ENCODE data around the gene STX12. TPM values are rescaled to one million over a fixed set of nuclear protein-coding genes. Genes with fewer than 3 reads are reported as not detected.
"Not testable (repeated sequence)": the region's sequence is repeated elsewhere in the genome, so short reads cannot be mapped to it uniquely, and the experiment has no call there.

STX12 gene
- total RNA-seq, 1 experiment from 2014 or later = 16.3 TPM

DNA sequence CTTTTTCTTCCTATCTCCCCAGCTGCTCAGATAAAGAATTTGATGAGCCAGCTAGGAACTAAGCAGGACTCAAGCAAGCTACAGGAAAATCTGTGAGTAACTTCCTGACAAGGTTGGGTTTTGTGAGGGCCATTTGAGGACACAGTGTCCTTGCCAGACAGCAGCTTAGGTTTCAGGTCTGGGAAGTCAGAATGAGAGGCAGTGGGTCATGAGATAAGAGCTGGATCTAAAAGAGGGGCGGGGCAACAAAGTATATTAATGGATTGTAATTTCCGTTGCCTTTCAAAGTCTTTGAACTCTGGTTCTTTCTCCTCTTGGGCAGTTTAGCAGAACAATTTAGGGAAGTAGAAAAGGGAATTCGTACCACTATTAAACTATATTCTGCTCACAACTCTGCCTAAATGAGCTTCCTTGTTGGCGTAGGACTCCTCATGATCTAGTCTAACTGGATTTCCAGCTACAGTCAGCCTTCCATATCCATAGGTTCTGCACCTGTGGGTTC lies 16.6 kb downstream of the STX12 start:
- Histone ChIP-seq H3K4me3 (ENCODE audit: insufficient read depth, low read depth, low read length) (no peak overlapping the region), H3K36me3 (replicated peaks; ENCODE audit: control insufficient read depth, insufficient read depth, low read length) (no peaks in the 10 kb centered on the region), H3K27me3 (ENCODE audit: control insufficient read depth, insufficient read depth, low read length) (no peaks in the 10 kb centered on the region)
- no peak for DNase-seq

DNA sequence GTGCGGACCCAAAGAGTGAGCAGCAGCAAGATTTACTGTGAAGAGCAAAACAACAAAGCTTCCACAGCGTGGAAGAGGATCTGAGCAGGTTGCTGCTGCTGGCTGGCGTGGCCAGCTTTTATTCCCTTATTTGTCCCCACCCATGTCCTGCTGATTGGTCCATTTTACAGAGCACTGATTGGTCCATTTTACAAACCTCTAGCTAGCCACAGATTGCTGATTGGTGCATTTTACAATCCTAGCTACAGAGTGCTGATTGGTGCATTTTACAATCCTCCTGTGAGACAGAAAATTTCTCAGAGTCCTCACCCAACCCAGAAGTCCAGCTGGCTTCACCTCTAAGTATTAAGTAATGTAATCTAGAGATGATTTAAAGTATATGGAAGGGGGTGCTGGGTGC lies 17.3 kb downstream of the STX12 start:
- DNase-seq; H3K4me3 ChIP-seq (ENCODE audit: insufficient read depth, low read depth, low read length); H3K27me3 ChIP-seq (ENCODE audit: control insufficient read depth, insufficient read depth, low read length); H3K36me3 ChIP-seq (replicated peaks; ENCODE audit: control insufficient read depth, insufficient read depth, low read length): not testable (repeated sequence)

DNA sequence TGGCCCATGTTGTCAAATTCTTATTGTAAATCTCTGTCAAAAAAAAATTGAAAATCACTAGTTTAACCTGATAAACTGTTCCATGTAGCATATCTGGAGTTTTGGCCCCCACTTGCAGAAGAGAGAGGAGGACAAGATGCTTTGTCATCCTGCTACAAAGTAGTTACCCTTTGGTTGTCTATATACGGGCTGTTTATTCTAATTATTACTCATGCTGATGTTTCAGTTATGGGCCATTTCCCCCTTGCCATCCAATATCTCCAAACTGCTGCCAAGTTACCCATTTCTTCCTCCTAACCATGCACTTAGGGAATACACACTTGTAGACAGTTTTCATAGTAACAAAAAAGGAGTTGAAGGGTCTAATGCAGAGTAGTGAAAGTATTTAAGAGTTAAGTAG lies 22.6 kb downstream of the STX12 start:
- Histone ChIP-seq H3K36me3 (replicated peaks; ENCODE audit: control insufficient read depth, insufficient read depth, low read length) (0 out of 2 replicates have a peak, but pooled peaks cover 1% of the 10 kb centered on the region), H3K4me3 (ENCODE audit: insufficient read depth, low read depth, low read length) (no peak overlapping the region), H3K27me3 (ENCODE audit: control insufficient read depth, insufficient read depth, low read length) (no peaks in the 10 kb centered on the region)
- DNase-seq = no peak

DNA sequence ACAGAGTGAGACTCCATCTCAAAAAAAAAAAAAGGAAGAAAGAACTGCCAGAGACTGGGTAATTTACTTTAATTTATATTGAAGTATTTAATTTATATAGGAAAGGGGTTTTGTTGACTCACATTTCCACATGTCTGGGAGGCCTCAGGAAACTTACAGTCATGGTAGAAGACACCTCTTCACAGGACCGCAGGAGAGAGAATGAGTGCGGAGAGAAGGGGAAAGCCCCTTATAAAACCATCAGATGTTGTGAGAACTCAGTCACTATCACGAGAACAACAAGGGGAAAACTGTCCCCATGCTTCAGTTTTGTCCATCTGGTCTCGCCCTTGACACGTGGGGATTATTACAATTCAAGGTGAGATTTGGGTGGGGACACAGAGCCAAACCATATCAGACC lies 31.8 kb downstream of the STX12 start:
- peaks cover 1% of the 10 kb centered on the region; the same call in 1 of the 2 replicates for H3K36me3 ChIP-seq (replicated peaks; ENCODE audit: control insufficient read depth, insufficient read depth, low read length)
- no peak for DNase-seq
- H3K4me3 ChIP-seq (ENCODE audit: insufficient read depth, low read depth, low read length) = no peak overlapping the region
- H3K27me3 ChIP-seq (ENCODE audit: control insufficient read depth, insufficient read depth, low read length) = no peaks in the 10 kb centered on the region

DNA sequence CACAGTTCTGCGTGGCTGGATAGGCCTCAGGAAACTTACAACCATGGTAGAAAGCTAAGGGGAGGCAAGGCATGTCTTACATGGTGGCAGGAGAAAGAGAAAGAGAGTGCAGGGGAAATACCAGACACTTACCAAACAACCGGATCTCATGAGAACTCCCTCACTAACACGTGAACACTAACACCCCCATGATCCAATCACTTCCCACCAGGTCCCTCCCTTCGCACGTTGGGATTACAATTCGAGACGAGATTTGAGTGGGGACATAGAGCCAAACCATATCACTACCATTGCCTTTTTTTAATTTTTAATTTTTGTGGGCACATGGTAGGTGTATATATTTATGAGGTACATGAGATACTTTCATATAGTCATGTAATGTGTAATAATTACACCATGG lies 33.7 kb downstream of the STX12 start:
- peaks cover 1% of the 10 kb centered on the region; the same call in 1 of the 2 replicates for H3K36me3 ChIP-seq (replicated peaks; ENCODE audit: control insufficient read depth, insufficient read depth, low read length)
- no peak for DNase-seq
- no peak overlapping the region for H3K4me3 ChIP-seq (ENCODE audit: insufficient read depth, low read depth, low read length)
- H3K27me3 ChIP-seq (ENCODE audit: control insufficient read depth, insufficient read depth, low read length) = no peaks in the 10 kb centered on the region

DNA sequence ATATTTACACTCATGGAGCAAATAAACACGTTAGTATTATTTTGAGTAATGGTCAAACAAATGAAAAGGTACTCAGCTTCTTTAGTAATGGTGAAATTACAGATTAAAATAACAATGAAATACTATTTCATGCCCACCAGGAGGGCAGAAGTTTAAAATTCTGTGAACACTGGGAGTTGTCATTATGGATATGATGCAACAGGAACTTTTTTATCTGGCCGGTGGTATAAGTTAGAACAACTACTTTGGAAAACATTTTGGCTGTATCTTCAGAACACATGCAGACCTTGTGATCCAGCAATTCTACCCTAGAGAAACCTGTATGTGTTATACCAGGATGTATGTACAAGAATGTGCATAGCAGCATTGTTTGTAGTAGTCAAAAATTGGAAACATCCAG lies 34.4 kb downstream of the STX12 start:
- peaks cover 1% of the 10 kb centered on the region; the same call in 1 of the 2 replicates for H3K36me3 ChIP-seq (replicated peaks; ENCODE audit: control insufficient read depth, insufficient read depth, low read length)
- no peak for DNase-seq
- H3K4me3 ChIP-seq (ENCODE audit: insufficient read depth, low read depth, low read length) = no peak overlapping the region
- H3K27me3 ChIP-seq (ENCODE audit: control insufficient read depth, insufficient read depth, low read length) = no peaks in the 10 kb centered on the region

DNA sequence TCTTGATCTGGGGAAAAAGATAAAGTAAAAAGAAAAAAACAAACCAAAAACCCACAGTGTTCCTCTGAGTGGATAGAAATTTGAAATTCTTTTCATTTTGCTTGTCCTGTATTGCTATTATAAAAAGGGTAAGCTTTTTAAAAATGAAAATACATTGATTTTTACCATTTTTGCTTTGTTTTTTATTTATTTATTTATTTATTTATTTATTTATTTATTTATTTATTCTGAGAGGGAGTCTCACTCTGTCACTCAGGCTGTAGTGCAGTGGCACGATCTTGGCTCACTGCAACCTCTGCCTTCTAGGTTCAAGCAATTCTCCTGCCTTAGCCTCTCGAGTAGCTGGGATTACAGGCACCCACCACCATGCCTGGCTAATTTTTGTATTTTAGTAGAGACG lies 35.1 kb downstream of the STX12 start:
- not testable (repeated sequence) for H3K27me3 ChIP-seq (ENCODE audit: control insufficient read depth, insufficient read depth, low read length); H3K4me3 ChIP-seq (ENCODE audit: insufficient read depth, low read depth, low read length); H3K36me3 ChIP-seq (replicated peaks; ENCODE audit: control insufficient read depth, insufficient read depth, low read length); DNase-seq

DNA sequence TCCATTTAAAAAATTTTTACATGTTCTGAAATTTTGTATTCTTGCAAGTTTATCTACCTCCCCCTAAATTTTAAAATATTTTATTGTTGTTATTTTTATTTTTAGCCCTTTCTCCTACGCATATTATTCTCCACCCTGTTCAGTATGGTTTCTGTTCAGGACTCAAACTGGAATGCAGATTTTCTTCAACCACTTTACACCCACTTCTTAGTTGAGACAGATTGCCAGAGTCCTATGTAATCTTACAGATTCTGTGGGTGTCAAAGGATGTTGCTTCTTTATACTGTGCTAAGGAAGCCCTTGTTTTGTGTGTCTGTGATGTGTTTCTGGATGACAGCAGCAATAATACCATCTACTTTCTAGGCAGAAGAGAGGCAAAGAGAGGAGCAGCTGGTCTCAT lies 36.9 kb downstream of the STX12 start:
- no peaks in the 10 kb centered on the region for H3K27me3 ChIP-seq (ENCODE audit: control insufficient read depth, insufficient read depth, low read length)
- peaks cover under 1% of the 10 kb centered on the region; the same call in 1 of the 2 replicates for H3K36me3 ChIP-seq (replicated peaks; ENCODE audit: control insufficient read depth, insufficient read depth, low read length)
- H3K4me3 ChIP-seq (ENCODE audit: insufficient read depth, low read depth, low read length) = no peak overlapping the region
- no peak for DNase-seq

DNA sequence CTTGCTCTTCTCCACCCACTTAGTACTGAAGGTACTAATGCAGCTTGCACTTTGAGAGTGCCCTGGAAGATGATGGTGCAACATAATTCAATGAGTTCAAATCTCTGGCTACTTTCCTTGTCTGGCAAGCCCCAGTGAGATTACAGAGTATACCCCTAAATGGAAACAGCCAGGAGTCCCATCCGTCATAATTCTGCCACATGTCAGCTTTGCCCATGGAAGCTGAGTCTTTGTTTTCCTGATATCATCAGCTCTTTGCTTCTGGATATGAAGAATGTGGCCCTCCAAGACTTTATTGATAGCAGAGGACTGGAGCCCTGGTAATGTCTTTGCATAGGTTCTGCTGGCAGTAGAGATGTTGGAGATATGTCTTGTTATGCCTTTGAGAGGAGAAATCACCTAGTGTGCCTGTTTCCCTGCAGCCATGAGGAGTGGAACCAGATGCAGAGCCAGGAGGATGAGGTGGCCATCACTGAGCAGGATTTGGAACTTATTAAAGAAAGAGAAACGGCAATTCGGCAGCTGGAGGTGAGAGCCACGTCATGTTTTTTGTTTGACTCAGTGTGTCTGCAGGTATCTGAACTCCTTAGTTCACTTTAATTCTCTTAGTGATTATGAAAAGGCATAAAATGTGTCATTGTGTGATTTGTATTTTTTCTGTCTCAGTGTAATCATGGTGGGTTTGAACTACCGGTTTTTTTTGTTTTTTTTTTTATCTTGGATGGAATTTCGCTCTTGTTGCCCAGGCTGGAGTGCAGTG lies 38.9 kb downstream of the STX12 start:
- Histone ChIP-seq H3K36me3 (replicated peaks; ENCODE audit: control insufficient read depth, insufficient read depth, low read length) (no peaks in the 10 kb centered on the region; the same call in 1 of the 2 replicates), H3K4me3 (ENCODE audit: insufficient read depth, low read depth, low read length) (no peak overlapping the region), H3K27me3 (ENCODE audit: control insufficient read depth, insufficient read depth, low read length) (no peaks in the 10 kb centered on the region)
- no peak for DNase-seq

DNA sequence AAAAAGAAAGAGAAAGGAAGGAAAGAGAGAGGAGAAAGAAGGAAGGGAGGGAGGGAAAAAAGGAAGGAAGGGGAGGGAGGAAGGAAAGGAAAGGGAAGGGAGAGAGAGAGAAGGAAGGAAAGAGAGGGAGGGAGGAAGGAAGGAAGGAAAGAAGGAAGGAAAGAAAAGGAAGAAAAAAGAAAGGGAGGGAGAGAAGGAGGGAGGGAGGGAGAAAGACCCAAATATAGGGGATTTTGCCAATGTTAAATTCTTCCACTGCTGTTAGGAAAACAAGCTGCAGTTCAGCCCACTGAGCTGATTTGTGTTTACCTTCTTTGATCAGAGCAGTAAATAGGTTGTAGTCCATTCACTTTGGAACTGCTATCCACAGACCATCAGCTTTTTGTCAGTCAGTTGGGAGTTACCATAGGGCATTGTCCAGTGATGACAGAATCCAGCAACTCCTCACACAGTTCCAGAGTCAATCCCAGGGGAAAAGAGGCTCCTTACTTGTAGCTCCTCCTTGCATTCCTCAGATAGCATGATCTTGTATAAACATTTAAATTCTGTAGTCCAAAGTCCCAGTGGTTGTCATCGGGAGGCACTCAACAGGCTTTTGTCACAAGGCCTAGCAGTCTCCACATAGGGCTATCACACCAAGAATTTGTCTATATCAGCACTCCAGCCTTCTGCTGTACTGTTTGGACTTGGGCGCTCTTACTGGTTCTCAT lies 44.1 kb downstream of the STX12 start:
- no peak overlapping the region for H3K4me3 ChIP-seq (ENCODE audit: insufficient read depth, low read depth, low read length)
- H3K27me3 ChIP-seq (ENCODE audit: control insufficient read depth, insufficient read depth, low read length) = no peaks in the 10 kb centered on the region
- H3K36me3 ChIP-seq (replicated peaks; ENCODE audit: control insufficient read depth, insufficient read depth, low read length) = no peaks in the 10 kb centered on the region; the same call in none of the 2 replicates
- no peak for DNase-seq

DNA sequence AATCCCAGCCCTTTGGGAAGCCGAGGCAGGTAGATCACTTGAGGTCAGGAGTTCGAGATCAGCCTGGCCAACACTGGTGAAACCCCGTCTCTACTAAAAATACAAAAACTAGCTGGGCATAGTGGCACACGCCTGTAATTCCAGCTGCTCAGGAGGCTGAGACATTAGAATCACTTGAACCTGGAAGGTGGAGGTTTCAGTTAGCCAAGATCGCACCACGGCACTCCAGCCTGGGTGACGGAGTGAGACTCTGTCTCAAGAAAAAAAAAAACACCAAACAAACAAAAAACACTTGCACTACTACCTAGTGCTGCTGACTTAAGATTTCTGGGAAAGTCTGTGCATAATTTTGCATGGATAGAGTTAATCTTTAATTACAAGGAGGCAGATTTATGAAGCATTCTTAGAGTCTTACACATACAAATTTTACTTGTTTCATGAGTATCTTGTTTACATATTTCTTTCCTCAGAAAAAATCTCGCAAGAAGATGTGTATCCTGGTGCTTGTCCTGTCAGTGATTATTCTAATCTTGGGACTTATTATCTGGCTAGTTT lies 48.8 kb downstream of the STX12 start:
- Histone ChIP-seq H3K4me3 (ENCODE audit: insufficient read depth, low read depth, low read length) (no peak overlapping the region), H3K36me3 (replicated peaks; ENCODE audit: control insufficient read depth, insufficient read depth, low read length) (no peaks in the 10 kb centered on the region; the same call in 1 of the 2 replicates), H3K27me3 (ENCODE audit: control insufficient read depth, insufficient read depth, low read length) (no peaks in the 10 kb centered on the region)
- DNase-seq = no peak

DNA sequence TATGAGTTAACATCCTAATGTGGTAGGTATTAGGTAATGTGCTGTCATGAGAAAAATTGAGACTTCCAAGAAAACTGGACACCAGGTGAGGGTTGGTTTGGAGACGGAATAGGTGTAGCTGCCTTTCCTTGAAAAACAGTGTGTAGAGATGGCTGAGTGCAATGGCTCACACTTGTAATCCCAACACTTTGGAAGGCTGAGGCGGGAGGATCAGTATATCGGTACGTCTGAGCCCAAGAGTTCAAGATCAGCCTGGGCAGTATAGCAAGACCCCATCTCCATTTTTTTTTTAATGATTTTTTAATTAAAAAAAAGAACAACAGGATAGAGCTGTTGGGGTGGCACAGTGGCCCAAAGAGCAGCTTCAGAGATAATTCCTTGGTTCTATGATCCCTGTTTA lies 50.8 kb downstream of the STX12 start:
- no peaks in the 10 kb centered on the region; the same call in 1 of the 2 replicates for H3K36me3 ChIP-seq (replicated peaks; ENCODE audit: control insufficient read depth, insufficient read depth, low read length)
- H3K4me3 ChIP-seq (ENCODE audit: insufficient read depth, low read depth, low read length) = no peak overlapping the region
- H3K27me3 ChIP-seq (ENCODE audit: control insufficient read depth, insufficient read depth, low read length) = no peaks in the 10 kb centered on the region
- no peak for DNase-seq

DNA sequence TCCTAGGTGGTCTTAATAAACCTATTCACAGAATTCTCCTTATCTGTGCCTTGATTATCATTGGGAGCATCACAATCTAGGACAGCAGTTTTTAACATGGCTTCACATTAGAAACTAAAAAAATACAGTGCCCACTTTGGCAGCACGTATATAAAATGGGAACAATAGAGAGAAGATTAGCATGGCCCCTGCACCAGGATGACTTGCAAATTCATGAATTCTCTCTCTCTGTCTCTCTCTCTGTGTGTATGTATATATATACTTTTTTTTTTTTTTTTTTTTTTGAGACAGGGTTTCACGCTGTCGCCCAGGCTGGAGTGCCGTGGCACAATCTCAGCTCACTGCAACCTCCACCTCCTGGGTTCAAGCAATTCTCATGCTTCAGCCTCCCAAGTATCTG lies 51.4 kb downstream of the STX12 start:
- Histone ChIP-seq H3K4me3 (ENCODE audit: insufficient read depth, low read depth, low read length) (no peak overlapping the region), H3K27me3 (ENCODE audit: control insufficient read depth, insufficient read depth, low read length) (no peaks in the 10 kb centered on the region), H3K36me3 (replicated peaks; ENCODE audit: control insufficient read depth, insufficient read depth, low read length) (no peaks in the 10 kb centered on the region; the same call in 1 of the 2 replicates)
- DNase-seq = no peak

DNA sequence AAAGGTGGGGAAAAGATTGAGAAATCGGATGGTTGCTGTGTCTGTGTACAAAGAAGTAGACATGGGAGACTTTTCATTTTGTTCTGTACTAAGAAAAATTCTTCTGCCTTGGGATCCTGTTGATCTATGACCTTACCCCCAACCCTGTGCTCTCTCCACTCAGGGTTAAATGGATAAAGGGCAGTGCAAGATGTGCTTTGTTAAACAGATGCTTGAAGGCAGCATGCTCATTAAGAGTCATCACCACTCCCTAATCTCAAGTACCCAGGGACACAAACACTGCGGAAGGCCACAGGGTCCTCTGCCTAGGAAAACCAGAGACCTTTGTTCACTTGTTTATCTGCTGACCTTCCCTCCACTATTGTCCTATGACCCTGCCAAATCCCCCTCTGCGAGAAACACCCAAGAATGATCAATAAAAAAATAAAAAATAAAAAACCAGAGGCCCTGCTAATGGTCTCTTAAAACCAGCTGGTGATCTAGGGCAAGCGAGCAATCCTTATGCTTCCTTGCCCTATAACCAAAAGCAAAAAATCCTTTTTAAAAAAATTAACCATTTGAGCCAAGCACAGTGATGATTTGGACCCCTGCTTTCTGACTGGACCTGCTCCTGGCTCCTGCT lies 56.4 kb downstream of the STX12 start:
- H3K4me3 ChIP-seq (ENCODE audit: insufficient read depth, low read depth, low read length); DNase-seq; H3K27me3 ChIP-seq (ENCODE audit: control insufficient read depth, insufficient read depth, low read length): not testable (repeated sequence)

More for the DNA sequence above, 56.4 kb downstream of the STX12 start:
- H3K36me3 ChIP-seq (replicated peaks; ENCODE audit: control insufficient read depth, insufficient read depth, low read length) = not testable (repeated sequence)
